Spleen (tissue), 7 donors: Measurements from ENCODE around the gene KCNJ2.

Source experiments
- CTCF ChIP-seq, 11 experiments: fragments of 200-600 bp in 7 of 11; fragments of 450-650 bp in 4 of 11; sonication (generic) in 4 of 11; IDR thresholded peaks in 8 of 11; conservative IDR thresholded peaks in 3 of 11; 1 replicate in 7 of 11; 2 replicates in 4 of 11; pipeline versions ENCODE4 v1.4.0 to v1.8.0; 2016 to 2021; ENCODE audit warnings: antibody characterized with exemption in 11 of 11, inconsistent platforms in 4 of 11, mild to moderate bottlenecking in 1 of 11
- POLR2A ChIP-seq, 3 donors: fragments of 450-650 bp; IDR thresholded peaks; one replicate each; pipeline ENCODE4 v1.5.1; 2017; ENCODE audit warnings: antibody characterized with exemption in 3 of 3, mild to moderate bottlenecking in 1 of 3
- donor health status: DM: no; HTN: no; CAD: no; lungs with moderate emphysema.
- donor health status: DM: no; HTN: no; CAD: no.
- donor health status: DM: no; HTN: no; CAD: no.

- TF ChIP-seq POLR2A (IDR thresholded peaks at IDR 0.05) (no peak), CTCF (IDR thresholded peaks at IDR 0.05 in 8 of 11, conservative IDR thresholded peaks at IDR 0.05 in 3 of 11) (no peak)
Observed at GRCh38 chr17:70128727-70129238, 40.5 kb upstream of the KCNJ2 start.
